GM21390 (cell line): Measurements from ENCODE around the gene TBX1.
"Not testable (repeated sequence)": the region's sequence is repeated elsewhere in the genome, so short reads cannot be mapped to it uniquely, and the experiment has no call there.

ENCODE experiments used
- ATAC-seq: cut with Tn5 transposase; IDR thresholded peaks from one replicate; pipeline ENCODE4 v1.9.1; 2021; ENCODE audit not compliant: unreplicated experiment

TBX1 gene

GRCh38 chr22:19779685-19780268 is 19.2 kb downstream of the TBX1 start:
- no peak for ATAC-seq

GRCh38 chr22:19782533-19782932 is 22.0 kb downstream of the TBX1 start:
- ATAC-seq: no peak

GRCh38 chr22:19783586-19784383 is 23.2 kb downstream of the TBX1 start:
- no peak for ATAC-seq

GRCh38 chr22:19784384-19785175 is 24.0 kb downstream of the TBX1 start:
- no peak for ATAC-seq

GRCh38 chr22:19785461-19786263 is 25.1 kb downstream of the TBX1 start:
- no peak for ATAC-seq

GRCh38 chr22:19786264-19786585 is 25.6 kb downstream of the TBX1 start:
- ATAC-seq: no peak

- no peak for ATAC-seq
Measured at GRCh38 chr22:19786959-19787848, 26.6 kb downstream of the TBX1 start.

GRCh38 chr22:19787849-19788141 is 27.2 kb downstream of the TBX1 start:
- no peak for ATAC-seq

GRCh38 chr22:19788661-19789225 is 28.2 kb downstream of the TBX1 start:
- ATAC-seq: no peak

GRCh38 chr22:19789406-19789805 is 28.8 kb downstream of the TBX1 start:
- ATAC-seq: no peak

GRCh38 chr22:19789828-19790227 is 29.2 kb downstream of the TBX1 start:
- no peak for ATAC-seq

- no peak for ATAC-seq
Measured at GRCh38 chr22:19791243-19791642, 30.7 kb downstream of the TBX1 start.

GRCh38 chr22:19791894-19792293 is 31.3 kb downstream of the TBX1 start:
- ATAC-seq: no peak

GRCh38 chr22:19792383-19792896 is 31.9 kb downstream of the TBX1 start:
- not testable (repeated sequence) for ATAC-seq

GRCh38 chr22:19793161-19793560 is 32.6 kb downstream of the TBX1 start:
- ATAC-seq: no peak

GRCh38 chr22:19793661-19794310 is 33.2 kb downstream of the TBX1 start:
- no peak for ATAC-seq

- no peak for ATAC-seq
Measured at GRCh38 chr22:19795617-19796008, 35.0 kb downstream of the TBX1 start.

- no peak for ATAC-seq
Measured at GRCh38 chr22:19796160-19796559, 35.6 kb downstream of the TBX1 start.
